ENCODE data around the gene DMWD.

DMWD gene

GRCh38 chr19:45821103-45821521 lies 28.5 kb upstream of the DMWD start:
- DNase-seq (ENCODE audit: extremely low read depth, low read depth): no peak
- TF ChIP-seq CTCF (IDR thresholded peaks at IDR 0.05; ENCODE audit: low read depth, low read length): no peak

GRCh38 chr19:45820413-45821102 lies 27.9 kb upstream of the DMWD start:
- DNase-seq (ENCODE audit: extremely low read depth, low read depth): no peak
- TF ChIP-seq CTCF (IDR thresholded peaks at IDR 0.05; ENCODE audit: low read depth, low read length): no peak

- DNase-seq (ENCODE audit: extremely low read depth, low read depth): no peak
- no peak for TF ChIP-seq CTCF (IDR thresholded peaks at IDR 0.05; ENCODE audit: low read depth, low read length)
Observed at GRCh38 chr19:45819769-45820168, 27.1 kb upstream of the DMWD start.

- no peak for DNase-seq (ENCODE audit: extremely low read depth, low read depth)
- TF ChIP-seq CTCF (IDR thresholded peaks at IDR 0.05; ENCODE audit: low read depth, low read length): no peak
Observed at GRCh38 chr19:45817725-45818301, 25.2 kb upstream of the DMWD start.

- DNase-seq (ENCODE audit: extremely low read depth, low read depth): peak; percentile 84
- TF ChIP-seq CTCF (IDR thresholded peaks at IDR 0.05; ENCODE audit: low read depth, low read length): peak; percentile 91
Observed at GRCh38 chr19:45817010-45817724, 24.5 kb upstream of the DMWD start.

GRCh38 chr19:45816236-45817009 lies 23.8 kb upstream of the DMWD start:
- DNase-seq (ENCODE audit: extremely low read depth, low read depth): no peak
- no peak for TF ChIP-seq CTCF (IDR thresholded peaks at IDR 0.05; ENCODE audit: low read depth, low read length)

Measured in AG09319 (cell line).